Transverse colon (tissue), 4 donors: ENCODE measurements around the gene EPHA2. TPM values are rescaled to one million over a fixed set of nuclear protein-coding genes. Genes with fewer than 3 reads are reported as not detected.

ENCODE experiments used
- DNase-seq: peaks from one replicate; pipeline ENCODE4 v3.0.0-alpha.2; 2019
- H3K27ac ChIP-seq, 4 donors: fragments of 200-600 bp; sonication (generic); 2 replicates each; pipeline ENCODE4 v1.5.1; 2016 to 2018; ENCODE audit warnings: inconsistent platforms in 4 of 4
- H3K27me3 ChIP-seq: fragments of 200-600 bp; sonication (generic); 2 replicates; pipeline ENCODE4 v1.5.1; 2017; ENCODE audit warnings: inconsistent platforms
- H3K36me3 ChIP-seq, 4 donors: fragments of 200-600 bp; sonication (generic); 2 replicates each; pipeline ENCODE4 v1.5.1; 2017 to 2019; ENCODE audit warnings: inconsistent platforms in 4 of 4
- H3K4me1 ChIP-seq, 4 donors: fragments of 200-600 bp; sonication (generic); 2 replicates each; pipeline ENCODE4 v1.5.1; 2017 to 2020; ENCODE audit warnings: inconsistent platforms in 4 of 4
- H3K4me3 ChIP-seq, 4 donors: fragments of 200-600 bp; sonication (generic); 1 replicate in 1 of 4; 2 replicates in 3 of 4; pipeline versions ENCODE4 v1.5.1 to v1.6.1; 2017 to 2019; ENCODE audit warnings: inconsistent platforms in 4 of 4
- H3K9me3 ChIP-seq, 2 donors: fragments of 200-600 bp; sonication (generic); 2 replicates each; pipeline ENCODE4 v1.5.1; 2017 to 2019; ENCODE audit warnings: inconsistent platforms in 2 of 2
- CTCF ChIP-seq, 5 experiments: fragments of 200-600 bp in 3 of 5; fragments of 450-650 bp in 2 of 5; sonication (generic) in 3 of 5; IDR thresholded peaks; 1 replicate in 2 of 5; 2 replicates in 3 of 5; pipeline ENCODE4 v1.5.1; 2016 to 2017; ENCODE audit warnings: antibody characterized with exemption in 5 of 5, inconsistent platforms in 3 of 5, mild to moderate bottlenecking in 2 of 5, moderate library complexity in 1 of 5
- EP300 ChIP-seq: sonication (generic); formaldehyde crosslinking; IDR thresholded peaks from one replicate; pipeline ENCODE4 v1.6.1; 2017; ENCODE audit warnings: antibody characterized with exemption, low read depth
- POLR2A ChIP-seq: fragments of 450-650 bp; IDR thresholded peaks from one replicate; pipeline ENCODE4 v1.6.1; 2016; ENCODE audit warnings: antibody characterized with exemption, mild to moderate bottlenecking, moderate library complexity
- POLR2AphosphoS5 ChIP-seq, 3 donors: sonication (generic); formaldehyde crosslinking; IDR thresholded peaks; one replicate each; pipeline ENCODE4 v1.6.1; 2016; ENCODE audit warnings: antibody characterized with exemption in 3 of 3
- WGBS, 2 donors: methylation state at CpG; one replicate each; pipeline ENCODE4 v1.1.5; 2018; ENCODE audit warnings: low coverage in 1 of 2; 5-methylcytosine and 5-hydroxymethylcytosine counted together
- in situ Hi-C, 4 donors: fragments of 200-750 bp; cut with MboI; loops; one replicate each; pipeline versions ENCODE4 v1.15.0 to v1.15.1; 2017; ENCODE audit warnings: low sequenced_read_pairs in 3 of 4, low pct_ligation_motif_present in 1 of 4, low pct_unique_long_range_greater_than_20kb in 1 of 4
- intact Hi-C: fragments of 100-400 bp; cut with DNase I; formaldehyde crosslinking; loops from one replicate; pipeline ENCODE4 v1.15.1; 2023; ENCODE audit warnings: low total_unique reads
- total RNA-seq, 4 donors: library from RNA; depleted of rRNA; stranded (reverse); fragments of >200 nt; gene quantifications; one replicate each; pipeline ENCODE4 v1.1.0, GENCODE V29; 2016

EPHA2 gene
- total RNA-seq, 4 donors from 2014 or later, result 2.6 to 68.8 (median 30.5) TPM

GRCh38 chr1:16158993-16159831, 3.3 kb upstream of the EPHA2 start:
- Histone ChIP-seq H3K4me1 (peaks cover 5 to 45% (median 19%) of the 10 kb centered on the region in 4 donors), H3K4me3 (no peak overlapping the region), H3K36me3 (no peaks in the 10 kb centered on the region), H3K9me3 (no peaks in the 10 kb centered on the region), H3K27me3 (no peaks in the 10 kb centered on the region), H3K27ac (peak overlapping the region; percentile 32 to 46 (median 42))
- DNase-seq, result peak; percentile 62
- intact Hi-C loops, result no loop called here
- in situ Hi-C loops, result no loop called here
- 53 to 66% methylated on average over 9 to 16 of the region's 16 CpGs for WGBS, 2 donors
- TF ChIP-seq EP300 (no peak), POLR2AphosphoS5 (IDR thresholded peaks at IDR 0.05) (peak in 2 of 3 donors; percentile 34 to 37), POLR2A (peak; percentile 35), CTCF (IDR thresholded peaks at IDR 0.05) (no peak)

GRCh38 chr1:16158025-16158424, 2.2 kb upstream of the EPHA2 start:
- no peak for DNase-seq
- Histone ChIP-seq H3K4me3 (no peak overlapping the region), H3K36me3 (no peaks in the 10 kb centered on the region), H3K27me3 (no peaks in the 10 kb centered on the region), H3K4me1 (peaks cover 11 to 54% (median 31%) of the 10 kb centered on the region in 4 donors), H3K27ac (no peak overlapping the region), H3K9me3 (no peaks in the 10 kb centered on the region)
- in situ Hi-C loops, result no loop called here
- no peak for TF ChIP-seq POLR2AphosphoS5 (IDR thresholded peaks at IDR 0.05)
- intact Hi-C loops, result no loop called here
- WGBS, 2 donors, result 70 to 77% methylated on average over 5 of the region's 5 CpGs

- Histone ChIP-seq H3K27me3 (no peaks in the 10 kb centered on the region), H3K4me1 (peaks cover 21 to 56% (median 35%) of the 10 kb centered on the region in 4 donors), H3K9me3 (no peaks in the 10 kb centered on the region), H3K36me3 (no peaks in the 10 kb centered on the region), H3K4me3 (no peak overlapping the region), H3K27ac (peak overlapping the region; percentile 85 to 95 (median 91))
- WGBS, 2 donors, result 78 to 83% methylated on average over 1 to 13 of the region's 13 CpGs
- in situ Hi-C loops, result no loop called here
- intact Hi-C loops, result no loop called here
- TF ChIP-seq EP300 (no peak), POLR2AphosphoS5 (IDR thresholded peaks at IDR 0.05) (no peak), POLR2A (no peak), CTCF (IDR thresholded peaks at IDR 0.05) (no peak)
- DNase-seq, result no peak
Measured at GRCh38 chr1:16156848-16157495, 1.1 kb upstream of the EPHA2 start.

- Histone ChIP-seq H3K27me3 (no peaks in the 10 kb centered on the region), H3K9me3 (no peaks in the 10 kb centered on the region), H3K36me3 (no peaks in the 10 kb centered on the region), H3K4me3 (peak overlapping the region in 3 of 4 donors; percentile 65 to 87 (median 80)), H3K27ac (peak overlapping the region; percentile 85 to 95 (median 91)), H3K4me1 (peaks cover 21 to 57% (median 32%) of the 10 kb centered on the region in 4 donors)
- in situ Hi-C loops, result no loop called here
- no peak for DNase-seq
- no peak for TF ChIP-seq POLR2AphosphoS5 (IDR thresholded peaks at IDR 0.05)
- TF ChIP-seq EP300, result no peak
- no peak for TF ChIP-seq POLR2A
- no peak for TF ChIP-seq CTCF (IDR thresholded peaks at IDR 0.05)
- intact Hi-C loops, result loop anchor here (2.0 kb wide), 1 partner anchor 55 kb away; no protein-coding TSS in a partner anchor
- 30 to 68% methylated on average over 5 to 17 of the region's 17 CpGs for WGBS, 2 donors
Measured at GRCh38 chr1:16153999-16154673, 1.7 kb downstream of the EPHA2 start.
